SK-N-SH (cell line): Measurements from ENCODE around the gene PLXDC1. TPM values are rescaled to one million over a fixed set of nuclear protein-coding genes. Genes with fewer than 3 reads are reported as not detected.

Experiments
- CTCF ChIA-PET: fragments of 300-600, 350-600 bp; formaldehyde crosslinking; extraction: SDS; loops from one replicate; lab custom pipeline; 2021; lab: Yijun Ruan, JAX
- POLR2A ChIA-PET: fragments of 350-600 bp; sonication (Branson Sonifier 250); formaldehyde crosslinking; extraction: SDS; loops from one replicate; lab custom pipeline; 2020; ENCODE audit warnings: antibody characterized with exemption, inconsistent platforms; lab: Yijun Ruan, JAX
- DNase-seq: peaks from one replicate; pipeline ENCODE4 v3.0.0; 2012
- H2AFZ ChIP-seq: fragments of 200-600 bp; sonication (generic); 2 replicates; pipeline ENCODE4 v1.8.1; 2016; ENCODE audit warnings: antibody characterized with exemption, mild to moderate bottlenecking, low read depth
- H3F3A ChIP-seq: fragments of 200-600 bp; sonication (generic); replicated peaks from 2 replicates; pipeline ENCODE3; 2016; ENCODE audit warnings: antibody characterized with exemption, mild to moderate bottlenecking; ENCODE audit not compliant: insufficient read depth
- H3K27ac ChIP-seq, 2 experiments: fragments of 200-500 bp in 1 of 2; fragments of 200-600 bp in 1 of 2; sonication (Bioruptor generic) in 1 of 2; sonication (generic), shearing (Covaris generic) in 1 of 2; 2 replicates each; pipeline versions ENCODE4 v1.5.1 to v1.6.1; 2014 to 2016; ENCODE audit warnings: low read depth in 2 of 2, inconsistent platforms in 1 of 2, low read length in 1 of 2, mild to moderate bottlenecking in 1 of 2, mixed read lengths in 1 of 2
- H3K27me3 ChIP-seq: fragments of 200-600 bp; sonication (generic), shearing (Covaris generic); 2 replicates; pipeline ENCODE4 v1.6.1; 2016; ENCODE audit warnings: mixed run types; ENCODE audit not compliant: insufficient read depth
- H3K36me3 ChIP-seq, 2 experiments: fragments of 200-500 bp in 1 of 2; fragments of 200-600 bp in 1 of 2; sonication (Bioruptor generic) in 1 of 2; sonication (generic) in 1 of 2; replicated peaks in 1 of 2; 2 replicates each; pipeline versions ENCODE3 to v1.5.1; 2014 to 2016; ENCODE audit warnings: low read length in 1 of 2, mild to moderate bottlenecking in 1 of 2; ENCODE audit not compliant: insufficient read depth in 2 of 2, control insufficient read depth in 1 of 2
- H3K4me1 ChIP-seq, 2 experiments: fragments of 200-500 bp in 1 of 2; fragments of 200-600 bp in 1 of 2; sonication (Bioruptor generic) in 1 of 2; sonication (generic), shearing (Covaris generic) in 1 of 2; 2 replicates each; pipeline versions ENCODE4 v1.5.1 to v1.6.1; 2014 to 2016; ENCODE audit warnings: low read depth in 1 of 2, low read length in 1 of 2, mixed run types in 1 of 2; ENCODE audit not compliant: insufficient read depth in 2 of 2, control insufficient read depth in 1 of 2
- H3K4me2 ChIP-seq: fragments of 200-600 bp; sonication (generic), shearing (Covaris generic); 2 replicates; pipeline ENCODE4 v1.6.1; 2017; ENCODE audit warnings: mixed run types
- H3K4me3 ChIP-seq, 2 experiments: fragments of 200-500 bp in 1 of 2; fragments of 200-600 bp in 1 of 2; sonication (Bioruptor generic) in 1 of 2; sonication (generic), shearing (Covaris generic) in 1 of 2; 2 replicates each; pipeline versions ENCODE4 v1.5.1 to v1.8.1; 2014 to 2016; ENCODE audit warnings: low read depth in 2 of 2, inconsistent platforms in 1 of 2, low read length in 1 of 2, mild to moderate bottlenecking in 1 of 2, mixed read lengths in 1 of 2, moderate library complexity in 1 of 2
- H3K79me2 ChIP-seq: fragments of 200-600 bp; sonication (generic); 2 replicates; pipeline ENCODE4 v1.8.1; 2017; ENCODE audit warnings: mild to moderate bottlenecking; ENCODE audit not compliant: insufficient read depth
- H3K9ac ChIP-seq: fragments of 200-600 bp; sonication (generic); 2 replicates; pipeline ENCODE4 v1.6.1; 2017; ENCODE audit warnings: mixed run types
- H3K9me2 ChIP-seq: fragments of 200-600 bp; sonication (generic); 2 replicates; pipeline ENCODE4 v1.6.1; 2017; ENCODE audit warnings: mixed run types
- H3K9me3 ChIP-seq: fragments of 200-600 bp; sonication (generic); 2 replicates; pipeline ENCODE4 v1.6.1; 2017; ENCODE audit warnings: mixed run types, mild to moderate bottlenecking, moderate library complexity
- H4K20me1 ChIP-seq: fragments of 200-600 bp; sonication (generic); 2 replicates; pipeline ENCODE4 v1.6.1; 2017; ENCODE audit warnings: mild to moderate bottlenecking, mixed run types; ENCODE audit not compliant: insufficient read depth
- CHD2 ChIP-seq: fragments of 150-350 bp; IDR thresholded peaks from 2 replicates; pipeline ENCODE4 v1.6.1; 2018; ENCODE audit warnings: low read length; ENCODE audit not compliant: partially characterized antibody
- ELF1 ChIP-seq: IDR thresholded peaks from 2 replicates; pipeline ENCODE4 v1.4.0; 2012
- EP300 ChIP-seq, 2 experiments: IDR thresholded peaks; 2 replicates each; pipeline versions ENCODE4 v1.4.0 to v1.6.1; 2012; ENCODE audit warnings: borderline replicate concordance in 1 of 2, low read depth in 1 of 2, low read length in 1 of 2
- FOSL2 ChIP-seq: IDR thresholded peaks from 2 replicates; pipeline ENCODE4 v1.4.0; 2012; ENCODE audit warnings: low read depth, mild to moderate bottlenecking, moderate library complexity, borderline replicate concordance
- FOXJ3 ChIP-seq: sonication (generic); formaldehyde crosslinking; IDR thresholded peaks from 2 replicates; pipeline ENCODE4 v1.5.1; 2020; ENCODE audit warnings: mild to moderate bottlenecking, missing genetic modification reagents
- FOXM1 ChIP-seq: IDR thresholded peaks from 2 replicates; pipeline ENCODE4 v1.4.0; 2012; ENCODE audit warnings: low read depth, mild to moderate bottlenecking
- GABPA ChIP-seq: IDR thresholded peaks from 2 replicates; pipeline ENCODE4 v1.4.0; 2012; ENCODE audit warnings: low read depth, mild to moderate bottlenecking
- MEF2A ChIP-seq: IDR thresholded peaks from 2 replicates; pipeline ENCODE4 v1.4.0; 2012; ENCODE audit warnings: low read depth, borderline replicate concordance
- MXI1 ChIP-seq: IDR thresholded peaks from 2 replicates; pipeline ENCODE4 v1.6.1; 2012; ENCODE audit warnings: mild to moderate bottlenecking, low read depth, low read length, improper control_type of control experiment
- NFIC ChIP-seq: IDR thresholded peaks from 2 replicates; pipeline ENCODE4 v1.4.0; 2012; ENCODE audit warnings: borderline replicate concordance
- NRF1 ChIP-seq: IDR thresholded peaks from 2 replicates; pipeline ENCODE4 v1.6.1; 2012; ENCODE audit warnings: low read depth, mild to moderate bottlenecking, low read length
- POLR2AphosphoS5 ChIP-seq: IDR thresholded peaks from 2 replicates; pipeline ENCODE4 v1.6.1; 2012; ENCODE audit warnings: low read depth, low read length
- RAD21 ChIP-seq: IDR thresholded peaks from 2 replicates; pipeline ENCODE4 v1.6.1; 2012; ENCODE audit warnings: mild to moderate bottlenecking, low read length
- SMC3 ChIP-seq: IDR thresholded peaks from 2 replicates; pipeline ENCODE4 v1.6.1; 2012; ENCODE audit warnings: low read depth, low read length, improper control_type of control experiment
- TAF1 ChIP-seq: IDR thresholded peaks from 2 replicates; pipeline ENCODE4 v1.6.1; 2012; ENCODE audit warnings: low read depth, mild to moderate bottlenecking, low read length, moderate library complexity, borderline replicate concordance
- TEAD4 ChIP-seq: IDR thresholded peaks from 2 replicates; pipeline ENCODE4 v1.4.0; 2012; ENCODE audit warnings: mild to moderate bottlenecking, borderline replicate concordance; ENCODE audit not compliant: insufficient read depth
- YY1 ChIP-seq: IDR thresholded peaks from 2 replicates; pipeline ENCODE4 v1.4.0; 2012; ENCODE audit warnings: low read depth, mild to moderate bottlenecking
- WGBS: methylation state at CpG from one replicate; pipeline ENCODE4 v1.1.6; 2017; ENCODE audit warnings: low lambda C conversion rate; 5-methylcytosine and 5-hydroxymethylcytosine counted together
- polyA plus RNA-seq, 3 experiments: library from polyadenylated mRNA; depleted of rRNA; stranded (reverse); fragments of >200 nt; gene quantifications; 2 replicates each; pipeline ENCODE4 v1.2.3, GENCODE V29; 2012
- TF ChIP-seq, protein P1 (sequence below): fragments of 150-350 bp; IDR thresholded peaks from 2 replicates; pipeline ENCODE4 v1.6.1; 2017; ENCODE audit warnings: antibody characterized with exemption, low read length, low read depth, borderline replicate concordance
- TF ChIP-seq, protein P2 (sequence below): IDR thresholded peaks from 2 replicates; pipeline ENCODE4; 2012
- TF ChIP-seq, protein P3 (sequence below): fragments of 150-350 bp; IDR thresholded peaks from 2 replicates; pipeline ENCODE4 v1.6.1; 2016; ENCODE audit warnings: mild to moderate bottlenecking, low read depth, low read length
- TF ChIP-seq, protein P4 (sequence below): IDR thresholded peaks from 2 replicates; pipeline ENCODE4 v1.4.0; 2012; ENCODE audit warnings: low read depth, borderline replicate concordance

The PLXDC1 gene
- polyA plus RNA-seq, 1 of the 3 experiments (the other 2 are of a cell fraction): 1.5 TPM

DNA sequence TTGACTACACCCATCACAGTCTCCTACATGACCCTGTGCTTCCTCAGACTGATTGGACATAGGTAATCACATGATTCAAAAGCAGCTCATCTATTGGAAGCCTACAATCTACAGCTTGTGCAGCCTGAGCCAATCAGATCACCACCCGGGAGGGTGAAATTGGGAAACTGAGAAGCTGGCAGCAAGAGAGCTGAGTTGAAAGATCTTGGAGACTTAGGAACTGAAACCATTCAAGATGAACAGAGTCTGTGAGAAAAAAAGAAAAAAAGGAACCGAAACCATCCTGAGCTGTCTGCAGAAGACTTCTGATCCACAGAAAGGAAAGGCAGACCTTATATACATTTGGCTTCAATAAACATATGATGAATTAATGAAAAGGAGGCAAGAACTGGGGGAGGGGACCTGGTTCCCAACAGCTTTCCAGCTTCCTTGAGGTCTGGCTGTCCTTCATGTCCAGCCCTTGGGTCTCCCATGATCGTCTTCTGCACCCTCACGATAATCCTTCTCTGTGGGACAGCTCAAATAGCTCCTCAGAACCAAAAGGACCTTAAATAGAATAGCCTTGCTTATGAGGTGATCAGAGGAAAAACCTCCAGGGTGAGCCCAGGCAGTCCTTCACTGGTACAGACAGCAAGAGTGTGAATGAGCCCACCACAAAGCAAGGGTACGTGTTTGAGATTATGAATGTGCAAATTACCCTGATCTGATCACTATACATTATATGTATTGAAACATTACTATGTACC, 32.6 kb downstream of the PLXDC1 start:
- H3K36me3 ChIP-seq: no peaks in the 10 kb centered on the region
- WGBS: 86% methylated on average over 5 of the region's 5 CpGs
- H2AFZ ChIP-seq: no peak overlapping the region
- no peaks in the 10 kb centered on the region for H3K9me2 ChIP-seq
- H3K27me3 ChIP-seq: no peaks in the 10 kb centered on the region
- H3K4me1 ChIP-seq: peaks cover 0 to 5% of the 10 kb centered on the region in 2 experiments; a peak in 1 of 4 replicates
- DNase-seq: no peak
- H3K79me2 ChIP-seq: no peaks in the 10 kb centered on the region
- POLR2A ChIA-PET: no interaction called here
- H3K9ac ChIP-seq: no peak overlapping the region
- H3K4me3 ChIP-seq: no peak overlapping the region
- no peak overlapping the region for H3K4me2 ChIP-seq
- CTCF ChIA-PET: interaction anchor here (0.7 kb wide), 1 partner anchor 13 kb away, joined by 3 read pairs; no protein-coding TSS in a partner anchor
- H4K20me1 ChIP-seq: no peaks in the 10 kb centered on the region
- TF ChIP-seq GABPA (no peak), NRF1 (no peak), FOXM1 (no peak), CHD2 (no peak), MEF2A (no peak), FOSL2 (no peak)
- H3K9me3 ChIP-seq: no peaks in the 10 kb centered on the region
- H3K27ac ChIP-seq: no peak overlapping the region
- no peaks in the 10 kb centered on the region for H3F3A ChIP-seq

DNA sequence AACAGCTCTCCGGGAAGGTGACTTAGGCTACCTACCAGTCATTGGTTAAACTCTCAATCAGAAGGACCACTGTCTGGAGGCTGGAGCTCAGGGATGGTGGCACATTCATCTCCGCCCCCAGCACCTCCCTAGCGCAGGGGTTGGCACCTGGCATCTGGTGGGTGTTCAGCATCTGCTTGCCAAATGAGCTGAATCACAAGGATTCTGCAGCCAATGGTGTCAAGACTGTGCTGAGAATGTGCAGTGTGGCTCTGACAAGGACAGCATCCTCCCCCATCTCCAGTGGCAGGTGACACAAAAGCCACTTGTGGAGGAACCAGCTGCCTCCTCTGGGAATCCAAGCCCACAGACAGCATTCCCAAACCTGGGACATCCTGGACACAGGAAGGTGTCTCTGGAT, 35.2 kb downstream of the PLXDC1 start:
- Histone ChIP-seq H3K36me3 (no peaks in the 10 kb centered on the region), H3K79me2 (no peaks in the 10 kb centered on the region), H3K4me1 (peaks cover 0 to 5% of the 10 kb centered on the region in 2 experiments; a peak in 1 of 4 replicates), H3K27ac (no peak overlapping the region), H2AFZ (no peak overlapping the region), H3K9me3 (no peaks in the 10 kb centered on the region), H3K9ac (no peak overlapping the region), H3K4me3 (no peak overlapping the region), H3K27me3 (no peaks in the 10 kb centered on the region), H3K4me2 (no peak overlapping the region), H4K20me1 (no peaks in the 10 kb centered on the region), H3F3A (no peaks in the 10 kb centered on the region), H3K9me2 (no peaks in the 10 kb centered on the region)
- ChIA-PET POLR2A (no interaction called here), CTCF (interaction anchor here (0.8 to 3.0 kb wide), 2 partner anchors 36 to 38 kb away, joined by 3 to 13 read pairs; no protein-coding TSS in a partner anchor)
- no peak for TF ChIP-seq RAD21
- no peak for TF ChIP-seq MXI1
- no peak for TF ChIP-seq POLR2AphosphoS5
- TF ChIP-seq ELF1: no peak
- no peak for TF ChIP-seq TEAD4
- TF ChIP-seq, protein P1, sequence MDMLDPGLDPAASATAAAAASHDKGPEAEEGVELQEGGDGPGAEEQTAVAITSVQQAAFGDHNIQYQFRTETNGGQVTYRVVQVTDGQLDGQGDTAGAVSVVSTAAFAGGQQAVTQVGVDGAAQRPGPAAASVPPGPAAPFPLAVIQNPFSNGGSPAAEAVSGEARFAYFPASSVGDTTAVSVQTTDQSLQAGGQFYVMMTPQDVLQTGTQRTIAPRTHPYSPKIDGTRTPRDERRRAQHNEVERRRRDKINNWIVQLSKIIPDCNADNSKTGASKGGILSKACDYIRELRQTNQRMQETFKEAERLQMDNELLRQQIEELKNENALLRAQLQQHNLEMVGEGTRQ: no peak
- TF ChIP-seq NRF1: no peak
- TF ChIP-seq GABPA: no peak
- no peak for TF ChIP-seq EP300 (IDR thresholded peaks at IDR 0.05; ENCODE audit: borderline replicate concordance in 1 of 2, low read depth in 1 of 2, low read length in 1 of 2)
- TF ChIP-seq YY1: no peak
- no peak for TF ChIP-seq NFIC
- no peak for TF ChIP-seq SMC3
- no peak for TF ChIP-seq FOXJ3
- TF ChIP-seq, protein P2, sequence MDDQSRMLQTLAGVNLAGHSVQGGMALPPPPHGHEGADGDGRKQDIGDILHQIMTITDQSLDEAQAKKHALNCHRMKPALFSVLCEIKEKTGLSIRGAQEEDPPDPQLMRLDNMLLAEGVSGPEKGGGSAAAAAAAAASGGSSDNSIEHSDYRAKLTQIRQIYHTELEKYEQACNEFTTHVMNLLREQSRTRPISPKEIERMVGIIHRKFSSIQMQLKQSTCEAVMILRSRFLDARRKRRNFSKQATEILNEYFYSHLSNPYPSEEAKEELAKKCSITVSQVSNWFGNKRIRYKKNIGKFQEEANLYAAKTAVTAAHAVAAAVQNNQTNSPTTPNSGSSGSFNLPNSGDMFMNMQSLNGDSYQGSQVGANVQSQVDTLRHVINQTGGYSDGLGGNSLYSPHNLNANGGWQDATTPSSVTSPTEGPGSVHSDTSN: no peak
- TF ChIP-seq TAF1: no peak
- TF ChIP-seq, protein P3, sequence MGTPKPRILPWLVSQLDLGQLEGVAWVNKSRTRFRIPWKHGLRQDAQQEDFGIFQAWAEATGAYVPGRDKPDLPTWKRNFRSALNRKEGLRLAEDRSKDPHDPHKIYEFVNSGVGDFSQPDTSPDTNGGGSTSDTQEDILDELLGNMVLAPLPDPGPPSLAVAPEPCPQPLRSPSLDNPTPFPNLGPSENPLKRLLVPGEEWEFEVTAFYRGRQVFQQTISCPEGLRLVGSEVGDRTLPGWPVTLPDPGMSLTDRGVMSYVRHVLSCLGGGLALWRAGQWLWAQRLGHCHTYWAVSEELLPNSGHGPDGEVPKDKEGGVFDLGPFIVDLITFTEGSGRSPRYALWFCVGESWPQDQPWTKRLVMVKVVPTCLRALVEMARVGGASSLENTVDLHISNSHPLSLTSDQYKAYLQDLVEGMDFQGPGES: no peak
- no peak for TF ChIP-seq MEF2A
- TF ChIP-seq, protein P4, sequence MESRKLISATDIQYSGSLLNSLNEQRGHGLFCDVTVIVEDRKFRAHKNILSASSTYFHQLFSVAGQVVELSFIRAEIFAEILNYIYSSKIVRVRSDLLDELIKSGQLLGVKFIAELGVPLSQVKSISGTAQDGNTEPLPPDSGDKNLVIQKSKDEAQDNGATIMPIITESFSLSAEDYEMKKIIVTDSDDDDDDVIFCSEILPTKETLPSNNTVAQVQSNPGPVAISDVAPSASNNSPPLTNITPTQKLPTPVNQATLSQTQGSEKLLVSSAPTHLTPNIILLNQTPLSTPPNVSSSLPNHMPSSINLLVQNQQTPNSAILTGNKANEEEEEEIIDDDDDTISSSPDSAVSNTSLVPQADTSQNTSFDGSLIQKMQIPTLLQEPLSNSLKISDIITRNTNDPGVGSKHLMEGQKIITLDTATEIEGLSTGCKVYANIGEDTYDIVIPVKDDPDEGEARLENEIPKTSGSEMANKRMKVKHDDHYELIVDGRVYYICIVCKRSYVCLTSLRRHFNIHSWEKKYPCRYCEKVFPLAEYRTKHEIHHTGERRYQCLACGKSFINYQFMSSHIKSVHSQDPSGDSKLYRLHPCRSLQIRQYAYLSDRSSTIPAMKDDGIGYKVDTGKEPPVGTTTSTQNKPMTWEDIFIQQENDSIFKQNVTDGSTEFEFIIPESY: no peak
- DNase-seq: no peak
- WGBS: 0% methylated on average over 1 of the region's 3 CpGs
